OCI-LY7 (cell line): ENCODE data around the gene TMEM107.

Experiments used
- CTCF ChIP-seq: fragments of 200-600 bp; sonication (generic); conservative IDR thresholded peaks from 2 replicates; pipeline ENCODE4 v1.5.1; 2014; ENCODE audit warnings: mild to moderate bottlenecking, antibody characterized with exemption, low read length, moderate library complexity, mixed read lengths
- EZH2phosphoT487 ChIP-seq: fragments of 200-600 bp; sonication (generic); IDR thresholded peaks from 2 replicates; pipeline ENCODE4 v1.6.1; 2018; ENCODE audit warnings: low read depth, borderline replicate concordance, mild to moderate bottlenecking, mixed run types, antibody characterized with exemption, low read length, moderate library complexity, mixed read lengths

- TF ChIP-seq CTCF: no peak
- no peak for TF ChIP-seq EZH2phosphoT487
Measured at GRCh38 chr17:8122924-8123694, 53.1 kb downstream of the TMEM107 start.
